Stimulated activated CD8-positive, alpha-beta memory T cell treated with anti-CD3 and anti-CD28 coated beads, Interleukin-12 subunit alpha, Interleukin-12 subunit beta, amount 100 ng/mL, for 1 hour (primary cell): ENCODE measurements around the gene GPR15.
"Not testable (repeated sequence)": the region's sequence is repeated elsewhere in the genome, so short reads cannot be mapped to it uniquely, and the experiment has no call there.

ENCODE experiments used
- DNase-seq: peaks from one replicate; pipeline ENCODE4 v3.0.0-alpha.2; 2020; ENCODE audit warnings: low read depth

Gene GPR15

DNA sequence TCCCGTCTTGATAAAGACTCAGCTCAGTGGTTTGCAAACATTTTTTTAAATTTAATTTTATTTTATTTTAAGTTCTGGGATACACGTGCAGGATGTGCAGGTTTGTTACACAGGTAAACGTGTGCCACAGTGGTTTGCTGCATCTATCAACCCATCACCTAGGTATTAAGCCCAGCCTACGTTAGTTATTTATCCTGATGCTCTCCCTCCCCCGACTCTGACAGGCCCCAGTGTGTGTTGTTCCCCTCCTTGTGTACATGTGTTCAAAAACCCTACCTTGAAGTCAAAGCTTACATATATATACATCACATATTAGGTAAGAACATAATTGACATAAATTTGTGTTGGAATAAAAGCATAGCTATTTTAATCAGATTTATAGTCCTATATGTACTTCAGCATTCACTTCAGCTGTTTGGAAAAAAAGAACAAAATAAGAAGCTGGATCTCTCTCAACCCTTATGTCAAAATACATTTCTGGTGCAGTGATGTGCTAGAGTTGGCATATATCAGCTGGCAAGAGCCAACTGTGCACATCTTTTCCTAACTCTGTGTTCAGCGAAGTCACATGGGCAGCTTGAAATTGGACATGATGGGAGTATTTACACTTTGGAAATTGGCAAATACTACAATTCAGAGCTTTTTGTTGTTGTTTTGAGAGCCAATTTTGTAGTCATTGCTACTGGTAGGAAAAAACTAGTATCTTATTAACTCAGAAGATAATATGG is 26.5 kb downstream of the GPR15 start:
- DNase-seq: no peak

DNA sequence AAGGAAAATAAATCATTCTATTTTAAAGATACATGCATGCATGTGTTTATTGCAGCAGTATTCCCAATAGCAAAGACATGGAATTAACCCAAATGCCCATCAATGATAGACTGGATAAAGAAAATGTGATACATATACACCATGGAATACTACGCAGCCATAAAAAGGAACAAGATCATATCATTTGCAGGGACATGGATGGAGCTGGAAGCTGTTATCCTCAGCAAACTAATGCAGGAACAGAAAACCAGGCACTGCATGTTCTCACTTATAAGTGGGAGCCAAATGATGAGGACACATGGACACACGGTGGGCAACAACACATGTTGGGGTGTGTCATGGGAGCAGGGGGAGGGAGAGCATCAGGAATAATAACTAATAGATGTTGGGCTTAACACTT is 28.0 kb downstream of the GPR15 start:
- DNase-seq: not testable (repeated sequence)

DNA sequence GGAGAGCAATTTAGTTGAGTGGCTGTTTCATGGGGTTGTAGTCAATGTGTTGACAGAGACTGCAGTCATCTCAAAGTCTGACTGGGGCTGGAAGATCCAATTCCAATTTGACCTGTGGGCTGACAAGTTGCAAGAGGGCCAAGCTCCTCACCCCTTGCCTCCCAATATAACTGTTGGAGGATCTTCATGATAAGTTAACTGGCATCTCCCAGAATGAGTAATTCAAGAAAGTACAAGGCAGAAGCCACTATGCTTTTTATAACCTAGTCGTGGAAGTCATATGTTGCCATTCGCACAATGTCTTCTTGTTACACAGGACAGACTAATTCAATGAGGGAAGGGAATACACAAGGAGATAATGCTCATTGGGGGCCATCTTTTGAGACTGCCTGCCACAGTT is 29.1 kb downstream of the GPR15 start:
- DNase-seq: no peak

DNA sequence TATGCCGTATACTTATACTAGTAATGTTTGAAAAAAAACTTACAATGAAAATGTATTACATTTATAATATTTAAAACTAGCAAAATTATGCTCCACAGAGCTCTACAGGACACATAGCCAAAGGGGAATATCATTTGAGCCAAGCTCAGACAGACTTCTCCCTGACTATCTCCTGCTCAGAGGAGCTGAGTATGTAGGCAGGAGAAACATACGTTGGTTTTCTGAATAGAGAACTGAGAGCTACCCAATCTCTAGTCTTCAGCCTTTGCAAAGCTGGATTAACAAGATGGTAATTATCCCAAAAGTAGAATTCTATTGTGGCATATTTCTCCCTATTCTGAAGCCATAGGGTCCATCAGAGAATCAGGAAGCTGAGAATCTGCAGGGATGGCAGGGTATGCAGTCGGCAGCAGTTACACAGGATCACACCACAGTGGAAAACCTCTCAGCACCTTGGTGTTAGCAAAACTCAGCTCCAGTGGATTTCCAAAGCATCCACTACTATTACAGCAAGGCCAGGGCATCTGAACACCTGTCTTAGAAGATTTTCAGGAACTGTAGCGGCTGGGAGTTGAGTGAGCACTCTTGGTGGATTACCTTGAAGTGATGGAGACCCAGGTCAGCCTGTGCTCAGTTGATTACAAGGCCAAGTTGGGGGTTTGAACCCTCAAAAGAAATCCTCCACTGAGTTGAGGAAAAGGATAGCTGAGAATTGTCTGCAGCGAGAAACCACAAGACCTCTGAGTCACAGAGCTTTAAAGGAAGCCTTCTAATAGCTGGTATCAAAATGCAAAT is 30.1 kb downstream of the GPR15 start:
- DNase-seq: no peak

DNA sequence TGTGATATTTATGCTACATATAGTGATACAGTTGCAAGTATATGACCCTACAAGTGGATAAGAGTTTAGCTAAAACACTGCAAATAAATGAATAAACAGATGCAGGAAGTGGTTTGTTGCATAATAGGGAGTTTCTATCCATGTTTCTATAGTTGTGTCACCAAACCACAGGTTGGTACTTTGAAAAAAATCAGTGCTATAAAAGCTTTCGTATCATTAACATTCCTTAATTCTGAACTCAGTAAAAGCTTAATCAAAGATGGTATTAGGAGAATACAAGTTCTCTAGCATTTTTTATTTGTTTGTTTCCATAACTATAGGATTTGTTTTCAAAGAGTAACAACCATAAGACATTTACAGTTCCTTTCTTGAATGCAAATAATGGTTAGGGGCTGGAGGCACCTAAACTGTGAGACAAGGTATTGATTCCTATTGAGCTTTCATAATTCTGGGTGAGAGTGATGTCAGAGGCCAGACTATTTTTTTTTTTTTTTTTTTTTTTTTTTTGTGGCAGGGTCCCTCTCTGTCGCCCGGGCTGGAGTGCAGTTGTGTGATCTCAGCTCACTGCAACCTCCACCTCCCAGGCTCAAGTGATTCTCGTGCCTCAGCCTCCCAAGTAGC is 32.0 kb downstream of the GPR15 start:
- no peak for DNase-seq

DNA sequence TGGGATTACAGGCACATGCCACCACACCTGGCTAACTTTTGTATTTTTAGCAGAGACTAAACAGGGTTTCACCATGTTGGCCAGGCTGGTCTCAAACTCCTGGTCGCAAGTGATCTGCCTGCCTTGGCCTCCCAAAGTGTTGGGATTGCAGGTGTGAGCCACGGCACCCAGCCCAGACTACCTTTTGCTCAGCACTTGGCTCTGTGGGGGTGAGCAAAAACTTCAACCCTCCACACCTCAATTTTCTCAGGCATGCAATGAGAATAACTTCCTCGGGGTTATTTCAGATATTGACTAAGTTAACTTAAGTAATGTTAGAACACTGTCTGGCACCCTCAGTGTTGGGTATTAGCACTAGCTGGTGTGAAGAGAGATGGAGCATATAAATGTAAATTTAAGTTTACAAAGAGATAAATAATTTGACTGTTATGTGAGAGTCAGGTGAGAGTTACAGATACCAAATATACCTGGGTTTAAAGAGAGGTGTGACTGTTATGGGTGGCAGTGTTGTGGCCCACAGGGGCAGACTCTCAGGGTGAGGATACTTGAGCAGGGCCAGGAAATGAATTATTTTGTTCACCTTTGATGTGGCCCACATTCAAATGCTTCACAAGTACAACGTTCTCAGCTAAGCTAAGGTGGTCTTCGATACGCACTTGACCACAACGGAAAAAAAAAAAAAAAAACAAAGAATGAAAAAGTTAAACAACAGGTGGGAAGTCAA is 32.7 kb downstream of the GPR15 start:
- DNase-seq: no peak

DNA sequence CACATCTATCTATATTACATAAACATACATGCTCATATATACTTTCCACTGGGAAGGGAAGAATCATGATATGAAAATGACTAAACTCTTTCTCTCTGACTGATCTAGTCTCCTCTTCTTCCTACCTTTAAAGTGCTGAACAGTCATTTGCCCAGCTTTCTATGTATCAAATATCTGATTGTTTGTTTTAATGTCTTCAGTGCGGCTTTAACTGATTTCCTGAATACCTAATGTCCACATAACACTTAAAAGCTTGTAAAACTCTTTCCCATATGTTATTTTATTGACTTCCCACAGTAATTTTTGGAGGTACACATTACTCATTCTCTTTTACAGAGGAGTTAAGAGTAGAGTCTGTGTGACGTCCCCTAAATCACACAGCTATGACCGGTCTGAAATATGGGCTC is 33.5 kb downstream of the GPR15 start:
- no peak for DNase-seq

DNA sequence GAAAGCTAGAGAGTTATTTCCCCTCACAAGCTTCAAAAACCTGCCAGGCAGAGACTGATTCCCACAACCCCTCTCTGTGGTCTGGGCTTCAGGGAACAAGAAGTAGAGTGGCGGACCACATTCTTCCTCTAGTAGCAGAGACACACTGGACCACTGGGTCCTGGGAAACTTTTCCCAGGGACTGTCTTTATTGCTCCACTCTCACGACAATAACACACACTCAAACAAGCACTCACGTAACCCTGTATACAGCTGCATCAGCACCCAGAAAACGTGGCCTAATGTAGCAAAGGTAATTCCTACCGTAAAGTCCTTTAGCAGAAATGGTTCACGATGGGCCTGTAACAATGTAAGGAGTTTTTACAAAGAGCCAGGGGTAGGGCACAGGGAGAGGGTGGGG is 34.1 kb downstream of the GPR15 start:
- no peak for DNase-seq

DNA sequence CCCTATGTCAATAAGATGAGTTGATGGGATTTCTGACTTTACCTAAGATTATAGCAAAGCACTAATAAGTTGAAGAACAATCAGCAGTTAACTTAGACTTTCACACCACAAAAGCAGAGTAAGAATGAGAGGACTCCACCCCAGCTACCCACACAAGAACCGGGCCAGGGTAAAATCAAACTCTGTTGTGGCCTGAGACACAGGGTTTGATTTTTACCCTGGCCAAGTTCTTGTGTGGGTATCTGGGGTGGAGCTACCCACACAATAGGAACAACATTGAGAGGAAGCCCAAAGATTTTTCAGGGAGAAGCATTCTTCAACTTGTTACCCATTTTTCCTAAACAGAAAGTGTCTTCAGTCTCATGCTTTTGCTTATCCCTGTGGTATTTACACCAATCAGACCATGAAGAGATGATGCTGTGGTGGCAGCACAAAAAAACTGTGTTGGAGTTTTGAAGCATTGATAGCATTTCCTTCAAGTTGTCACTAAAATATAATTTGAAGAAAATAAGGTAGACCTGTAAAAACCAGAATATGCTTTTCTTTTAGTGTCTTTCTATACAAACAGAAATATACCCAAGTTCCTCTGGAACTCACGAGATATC is 36.0 kb downstream of the GPR15 start:
- no peak for DNase-seq

DNA sequence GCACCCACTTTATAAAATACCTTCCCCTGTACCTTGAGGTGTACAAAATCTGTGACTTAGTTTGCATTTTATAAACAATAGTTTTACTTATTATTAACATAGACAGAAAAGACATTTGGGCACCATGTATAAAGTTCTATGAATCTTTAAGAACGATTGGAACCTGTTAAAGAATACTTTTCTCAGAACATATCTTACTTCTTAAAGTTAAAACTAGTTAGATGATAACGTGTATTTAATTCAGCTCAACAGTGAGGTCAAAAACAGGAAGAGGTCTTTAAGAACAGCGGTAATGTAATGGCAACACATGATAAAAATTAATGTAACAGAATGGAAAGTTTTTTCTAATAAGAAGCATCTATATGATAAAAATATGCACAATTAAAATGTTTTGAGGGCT is 36.6 kb downstream of the GPR15 start:
- DNase-seq: no peak

DNA sequence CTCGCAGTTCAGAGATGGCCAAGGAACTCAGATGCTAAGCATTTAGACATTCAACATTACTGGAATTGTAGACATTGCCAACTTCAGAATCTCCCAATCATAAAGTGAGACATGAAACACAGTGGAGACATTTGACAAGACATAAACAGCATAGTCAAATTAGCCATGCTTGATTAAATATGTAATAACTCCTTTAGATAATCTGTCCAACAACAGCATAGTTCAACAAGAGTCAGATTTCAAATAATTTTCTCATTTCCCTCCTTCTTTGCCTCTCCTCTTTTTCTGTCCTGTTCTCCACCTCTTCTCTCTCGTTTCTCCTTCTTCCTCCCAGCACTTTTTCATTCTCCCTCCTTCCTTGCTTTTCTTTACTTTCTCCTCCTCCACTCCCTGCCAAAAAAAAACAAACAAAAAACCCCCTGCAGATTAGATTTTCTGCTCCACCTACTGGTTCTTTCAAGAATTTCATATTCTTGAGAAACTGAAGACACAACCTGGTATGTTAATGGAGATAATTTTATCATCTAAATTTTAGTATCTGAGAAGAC is 41.5 kb downstream of the GPR15 start:
- DNase-seq: no peak

DNA sequence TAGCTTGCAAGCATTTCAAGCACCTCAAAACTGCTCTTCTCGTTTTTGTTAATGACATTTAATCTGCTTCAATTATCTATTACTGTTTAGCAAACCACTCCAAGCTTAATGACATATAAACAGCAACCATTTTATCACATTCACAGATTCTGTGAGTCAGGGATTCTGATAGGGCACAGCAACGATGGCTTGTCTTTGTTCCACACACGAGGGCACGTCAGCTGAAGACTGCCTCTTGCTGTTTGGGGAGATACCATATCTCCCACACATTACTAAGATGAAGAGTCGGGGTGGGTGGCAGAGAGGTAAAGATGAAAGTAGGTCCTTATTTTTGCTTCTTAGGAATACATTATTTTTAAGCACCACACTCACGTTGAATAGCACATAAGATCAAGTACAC is 42.4 kb downstream of the GPR15 start:
- DNase-seq: no peak

DNA sequence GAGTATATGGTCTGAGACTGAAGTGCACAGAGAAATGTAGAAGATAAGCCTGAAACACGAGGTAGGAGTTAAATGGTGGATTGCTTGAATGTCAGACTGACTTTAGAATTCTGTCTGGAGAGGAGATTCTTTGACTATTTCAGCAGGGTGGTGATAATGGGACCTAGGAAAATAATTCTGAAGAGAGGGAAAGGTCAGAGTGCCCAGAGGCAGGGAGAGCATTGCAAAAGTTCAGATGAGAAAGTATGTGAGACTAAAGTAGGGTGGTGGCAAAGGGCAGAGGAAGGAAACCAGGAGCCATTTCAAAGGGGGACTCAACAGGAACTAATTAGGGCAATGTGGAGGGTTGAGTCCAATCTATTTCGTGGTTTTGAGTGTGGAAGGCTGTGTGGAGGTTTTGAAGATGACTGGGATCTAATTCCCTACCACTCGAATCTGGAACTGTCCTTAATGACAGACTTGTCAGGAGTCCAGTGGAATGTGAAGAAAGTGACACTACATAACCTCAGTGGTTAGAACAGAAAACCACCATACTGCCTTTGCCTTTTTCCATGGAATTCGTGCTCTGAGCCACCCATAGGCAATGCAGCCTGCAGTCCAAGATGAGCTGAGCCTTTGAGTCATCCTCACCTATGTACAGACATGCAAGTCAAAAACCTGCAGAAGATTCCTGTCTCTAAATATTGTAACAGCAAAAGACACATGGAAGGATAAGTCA is 45.6 kb downstream of the GPR15 start:
- DNase-seq: no peak

DNA sequence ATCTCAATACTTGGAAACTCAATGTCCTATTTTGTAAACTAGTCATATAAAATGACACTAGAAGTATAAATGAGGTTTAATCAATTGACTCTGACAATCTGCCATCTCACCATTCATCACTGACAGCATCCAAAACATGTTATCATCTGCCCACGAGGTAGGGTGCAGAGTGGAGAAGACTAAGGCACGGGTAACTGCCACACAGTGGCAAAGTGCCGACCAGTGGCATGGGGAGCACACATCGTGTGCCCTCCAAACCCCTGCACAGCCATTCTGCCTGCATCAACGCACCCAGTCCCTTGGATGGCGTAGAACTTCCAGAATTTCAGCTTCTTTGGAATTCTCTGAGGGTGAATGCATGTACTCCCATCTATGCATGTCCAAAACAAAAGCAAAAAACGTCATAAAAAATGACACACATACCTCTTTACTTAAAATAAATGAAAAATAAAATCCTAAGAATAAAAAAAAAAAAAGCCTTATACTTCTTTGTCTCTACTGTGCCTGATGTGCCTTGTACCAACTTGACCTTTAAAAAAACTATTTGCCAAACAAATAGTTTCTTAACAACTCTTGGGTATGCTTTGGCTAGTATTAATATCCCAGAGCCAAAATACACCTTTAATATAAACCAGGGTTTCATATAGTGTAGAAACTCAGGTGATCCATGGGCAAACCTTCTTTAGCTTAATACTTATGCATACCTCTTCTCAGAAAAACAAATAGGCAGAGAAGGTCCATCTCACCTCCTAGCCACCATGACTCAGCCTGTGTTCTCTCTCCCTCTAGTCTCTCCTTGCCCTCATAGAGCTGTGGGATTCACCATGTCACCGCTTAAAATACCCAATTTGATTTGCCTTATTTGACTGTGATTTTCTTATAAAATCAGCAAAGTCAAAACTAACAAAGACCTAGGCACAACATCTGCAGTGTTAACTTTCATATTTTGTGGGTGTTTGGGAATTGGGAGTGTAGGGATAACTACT is 48.9 kb downstream of the GPR15 start:
- no peak for DNase-seq

DNA sequence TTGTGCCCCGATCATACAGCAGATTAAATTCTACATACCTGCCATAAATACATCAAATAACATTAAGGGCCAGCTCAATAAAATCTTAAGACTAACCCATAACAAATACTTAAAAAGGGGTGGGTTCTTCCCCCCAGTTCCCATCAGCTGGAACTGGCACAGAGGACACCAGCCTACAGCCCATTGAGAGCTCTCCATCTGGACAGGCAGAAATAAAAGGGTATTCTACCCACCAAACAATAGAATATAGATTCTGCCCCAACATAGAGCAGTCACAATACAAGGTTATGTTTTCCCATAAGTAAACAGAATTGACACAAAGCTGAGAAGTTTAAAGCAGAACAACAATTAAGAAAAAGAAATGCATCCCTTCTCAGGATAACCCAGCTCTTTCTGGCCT is 49.7 kb downstream of the GPR15 start:
- no peak for DNase-seq

DNA sequence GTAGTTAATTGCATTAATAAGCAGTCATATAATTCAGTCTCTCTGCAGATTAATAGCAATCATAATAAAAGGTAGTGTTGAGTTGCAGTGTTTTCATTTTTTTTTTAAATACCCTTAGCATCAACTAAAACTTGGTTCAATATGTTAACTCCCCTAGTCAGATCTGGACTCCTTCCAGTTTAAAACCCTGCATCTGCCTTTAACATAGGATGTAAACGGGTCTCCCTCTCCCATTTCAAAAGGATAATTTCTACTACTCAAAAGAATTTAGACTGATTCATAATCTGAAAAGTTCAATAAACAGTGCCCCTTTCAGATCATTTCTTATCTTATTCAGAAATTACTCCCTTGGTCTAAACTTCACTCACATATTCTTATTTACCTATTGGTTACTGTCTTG is 50.3 kb downstream of the GPR15 start:
- no peak for DNase-seq

DNA sequence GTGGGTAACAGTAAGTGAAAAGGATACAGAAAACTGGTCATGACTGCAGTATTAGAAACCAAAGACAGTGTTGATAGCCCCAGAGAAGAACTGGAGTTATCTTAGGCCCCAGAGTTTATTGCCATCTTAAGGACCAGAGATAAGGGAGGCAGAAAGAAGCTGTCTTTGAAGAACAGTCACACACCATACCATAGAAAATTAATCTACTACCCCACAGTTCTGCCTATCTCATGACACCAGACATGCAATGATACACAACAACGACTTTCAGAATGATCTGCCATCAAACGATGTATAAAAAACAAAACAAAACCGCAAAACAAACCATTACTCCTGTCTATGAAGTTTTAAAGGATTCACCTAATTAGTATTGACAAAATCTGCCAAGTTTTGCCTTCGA is 52.0 kb downstream of the GPR15 start:
- DNase-seq: no peak
